Mesenchymal stem cell (in vitro differentiated cells and primary cell): ENCODE measurements around the gene SCYGR4.

Experiments
- DNase-seq: peaks from one replicate; pipeline ENCODE4 v3.0.0-alpha.2; 2013
- H2AFZ ChIP-seq: one replicate; pipeline ENCODE4 v1.6.1; 2013; ENCODE audit warnings: low read depth, mild to moderate bottlenecking, control low read depth, inconsistent platforms, low read length, moderate library complexity
- H2AK5ac ChIP-seq: 2 replicates; pipeline ENCODE4 v1.6.1; 2013; ENCODE audit warnings: low read length, moderate library complexity, mild to moderate bottlenecking, inconsistent platforms; ENCODE audit not compliant: severe bottlenecking
- H2BK120ac ChIP-seq: one replicate; pipeline ENCODE4 v1.6.1; 2013; ENCODE audit warnings: low read depth, mild to moderate bottlenecking, inconsistent platforms, low read length, moderate library complexity
- H2BK12ac ChIP-seq, 2 experiments: one replicate each; pipeline ENCODE4 v1.6.1; 2013; ENCODE audit warnings: inconsistent platforms in 2 of 2, low read length in 2 of 2, mild to moderate bottlenecking in 2 of 2, moderate library complexity in 2 of 2, control low read depth in 1 of 2
- H2BK15ac ChIP-seq: one replicate; pipeline ENCODE4 v1.6.1; 2013; ENCODE audit warnings: mild to moderate bottlenecking, low read depth, inconsistent platforms; ENCODE audit not compliant: poor library complexity, severe bottlenecking
- H2BK5ac ChIP-seq: 2 replicates; pipeline ENCODE4 v1.6.1; 2013; ENCODE audit warnings: low read depth, mild to moderate bottlenecking, low read length, control low read depth, inconsistent platforms; ENCODE audit not compliant: poor library complexity, severe bottlenecking
- H3K14ac ChIP-seq, 2 experiments: one replicate each; pipeline ENCODE4 v1.6.1; 2013; ENCODE audit warnings: inconsistent platforms in 2 of 2, low read length in 2 of 2, control low read depth in 1 of 2, mild to moderate bottlenecking in 1 of 2, moderate library complexity in 1 of 2
- H3K18ac ChIP-seq, 2 experiments: one replicate each; pipeline ENCODE4 v1.6.1; 2013; ENCODE audit warnings: inconsistent platforms in 2 of 2, low read length in 2 of 2, control low read depth in 1 of 2, low read depth in 1 of 2, mild to moderate bottlenecking in 1 of 2
- H3K23ac ChIP-seq, 2 experiments: one replicate each; pipeline ENCODE4 v1.6.1; 2013; ENCODE audit warnings: inconsistent platforms in 2 of 2, low read length in 2 of 2, mild to moderate bottlenecking in 2 of 2, moderate library complexity in 2 of 2, control low read depth in 1 of 2
- H3K27ac ChIP-seq: 2 replicates; pipeline ENCODE4 v1.5.1; 2013; ENCODE audit warnings: mild to moderate bottlenecking, moderate library complexity, low read length, control low read depth, inconsistent platforms; ENCODE audit not compliant: poor library complexity, severe bottlenecking
- H3K27me3 ChIP-seq, 2 experiments: 2 replicates each; pipeline versions ENCODE4 v1.6.1 to v1.7.0; 2013; ENCODE audit warnings: low read length in 2 of 2, mild to moderate bottlenecking in 2 of 2, moderate library complexity in 2 of 2, control low read depth in 1 of 2, inconsistent platforms in 1 of 2; ENCODE audit not compliant: control insufficient read depth in 1 of 2, insufficient read depth in 1 of 2
- H3K36me3 ChIP-seq, 2 experiments: 2 replicates each; pipeline versions ENCODE4 v1.6.1 to v1.7.0; 2013; ENCODE audit warnings: low read length in 2 of 2, control low read depth in 1 of 2, inconsistent platforms in 1 of 2, low read depth in 1 of 2, mild to moderate bottlenecking in 1 of 2; ENCODE audit not compliant: insufficient read depth in 2 of 2, control insufficient read depth in 1 of 2
- H3K4ac ChIP-seq, 2 experiments: one replicate each; pipeline ENCODE4 v1.6.1; 2013; ENCODE audit warnings: inconsistent platforms in 2 of 2, low read length in 2 of 2, mild to moderate bottlenecking in 2 of 2, moderate library complexity in 2 of 2, control low read depth in 1 of 2, low read depth in 1 of 2
- H3K4me1 ChIP-seq: 2 replicates; pipeline ENCODE4 v1.6.1; 2013; ENCODE audit warnings: low read depth, low read length, control low read depth; ENCODE audit not compliant: control insufficient read depth, insufficient read depth
- H3K4me2 ChIP-seq: 2 replicates; pipeline ENCODE4 v1.6.1; 2013; ENCODE audit warnings: low read length, mild to moderate bottlenecking, inconsistent platforms; ENCODE audit not compliant: poor library complexity, severe bottlenecking
- H3K4me3 ChIP-seq, 2 experiments: 2 replicates each; pipeline versions ENCODE4 v1.5.1 to v1.7.0; 2013; ENCODE audit warnings: low read length in 2 of 2, mild to moderate bottlenecking in 2 of 2, control low read depth in 1 of 2, low read depth in 1 of 2; ENCODE audit not compliant: insufficient read depth in 1 of 2
- H3K79me1 ChIP-seq: replicated peaks from 2 replicates; pipeline ENCODE4 v1.6.1; 2013; ENCODE audit warnings: mild to moderate bottlenecking, control low read depth, low read length, inconsistent platforms; ENCODE audit not compliant: poor library complexity, severe bottlenecking
- H3K9ac ChIP-seq: 2 replicates; pipeline ENCODE4 v1.7.0; 2013; ENCODE audit warnings: mild to moderate bottlenecking, low read length, moderate library complexity
- H3K9me3 ChIP-seq: 2 replicates; pipeline ENCODE4 v1.7.0; 2013; ENCODE audit warnings: mild to moderate bottlenecking, low read length; ENCODE audit not compliant: control insufficient read depth
- H4K8ac ChIP-seq: one replicate; pipeline ENCODE4 v1.6.1; 2013; ENCODE audit warnings: inconsistent platforms, mild to moderate bottlenecking, low read length, moderate library complexity
- H4K91ac ChIP-seq: one replicate; pipeline ENCODE4 v1.6.1; 2013; ENCODE audit warnings: mild to moderate bottlenecking, low read length, inconsistent platforms
- WGBS: methylation state at CpG from one replicate; pipeline ENCODE4 v1.1.7; 2013; ENCODE audit warnings: mixed read lengths; 5-methylcytosine and 5-hydroxymethylcytosine counted together

The SCYGR4 gene

DNA sequence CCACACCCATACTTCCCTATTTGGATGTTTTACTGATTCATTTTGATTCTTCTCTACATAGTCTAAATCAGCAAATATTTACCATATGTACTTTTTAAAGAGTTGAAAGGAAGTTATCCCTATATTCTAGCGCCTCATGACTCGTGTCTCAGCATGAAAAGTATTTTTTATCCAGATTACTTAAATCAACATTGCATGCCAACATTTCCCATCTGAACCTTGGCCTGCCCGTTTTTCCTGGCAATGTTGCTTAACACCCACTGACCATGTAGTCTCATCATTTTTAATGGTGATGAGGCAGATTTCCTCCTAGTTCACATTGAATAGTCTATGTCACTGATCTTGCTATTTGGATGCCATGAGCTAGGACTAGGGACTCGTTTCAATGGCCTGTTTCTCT is 36.1 kb downstream of the SCYGR4 start:
- Histone ChIP-seq H3K36me3 (no peaks in the 10 kb centered on the region), H3K18ac (no peak overlapping the region), H2BK120ac (no peak overlapping the region), H3K23ac (no peak overlapping the region), H3K4me3 (no peak overlapping the region), H3K27ac (no peak overlapping the region), H2AK5ac (no peak overlapping the region), H2AFZ (no peak overlapping the region), H3K4me2 (no peak overlapping the region), H3K4ac (no peak overlapping the region), H4K8ac (no peak overlapping the region), H3K4me1 (no peaks in the 10 kb centered on the region), H2BK15ac (no peak overlapping the region), H3K79me1 (no peaks in the 10 kb centered on the region), H3K27me3 (no peaks in the 10 kb centered on the region), H2BK5ac (no peak overlapping the region), H2BK12ac (no peak overlapping the region), H4K91ac (no peak overlapping the region), H3K9me3 (no peaks in the 10 kb centered on the region), H3K9ac (peak overlapping the region; percentile 25), H3K14ac (no peak overlapping the region)
- 63% methylated on average over 4 of the region's 4 CpGs for WGBS
- DNase-seq: peak; percentile 13

DNA sequence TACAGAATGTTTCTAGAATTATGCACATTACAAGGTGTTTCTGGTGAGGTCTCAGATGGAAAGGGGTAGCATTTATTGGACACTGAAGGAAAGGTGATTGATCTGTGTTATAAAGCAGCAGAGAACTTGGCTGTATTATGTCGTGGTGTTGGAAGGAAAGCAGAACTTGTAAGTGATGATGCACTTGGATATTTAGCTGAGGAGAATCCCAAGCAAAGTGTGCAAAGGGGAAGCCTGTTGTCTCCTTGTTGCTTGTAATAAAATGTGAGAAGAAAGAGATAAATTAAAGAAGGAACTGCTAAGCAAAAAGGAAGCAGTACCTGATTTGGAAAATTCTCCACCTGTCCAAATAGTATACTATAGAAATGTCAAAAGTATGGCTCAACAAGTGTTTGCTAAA is 37.1 kb downstream of the SCYGR4 start:
- no peak overlapping the region for H3K4me2 ChIP-seq
- no peak overlapping the region for H2BK5ac ChIP-seq
- H3K4me3 ChIP-seq: no peak overlapping the region
- no peak overlapping the region for H3K23ac ChIP-seq
- no peak overlapping the region for H2AK5ac ChIP-seq
- peaks cover 2% of the 10 kb centered on the region for H3K4me1 ChIP-seq
- no peak overlapping the region for H4K8ac ChIP-seq
- H2BK15ac ChIP-seq: no peak overlapping the region
- no peaks in the 10 kb centered on the region for H3K9me3 ChIP-seq
- no peaks in the 10 kb centered on the region for H3K27me3 ChIP-seq
- H3K36me3 ChIP-seq: no peaks in the 10 kb centered on the region
- no peak overlapping the region for H3K4ac ChIP-seq
- no peak overlapping the region for H3K27ac ChIP-seq
- no peak overlapping the region for H3K18ac ChIP-seq
- no peaks in the 10 kb centered on the region for H3K79me1 ChIP-seq
- 70% methylated on average over 1 of the region's 1 CpG for WGBS
- H3K14ac ChIP-seq: no peak overlapping the region
- H2BK12ac ChIP-seq: no peak overlapping the region
- DNase-seq: no peak
- no peak overlapping the region for H2BK120ac ChIP-seq
- no peak overlapping the region for H3K9ac ChIP-seq
- no peak overlapping the region for H2AFZ ChIP-seq
- H4K91ac ChIP-seq: no peak overlapping the region

DNA sequence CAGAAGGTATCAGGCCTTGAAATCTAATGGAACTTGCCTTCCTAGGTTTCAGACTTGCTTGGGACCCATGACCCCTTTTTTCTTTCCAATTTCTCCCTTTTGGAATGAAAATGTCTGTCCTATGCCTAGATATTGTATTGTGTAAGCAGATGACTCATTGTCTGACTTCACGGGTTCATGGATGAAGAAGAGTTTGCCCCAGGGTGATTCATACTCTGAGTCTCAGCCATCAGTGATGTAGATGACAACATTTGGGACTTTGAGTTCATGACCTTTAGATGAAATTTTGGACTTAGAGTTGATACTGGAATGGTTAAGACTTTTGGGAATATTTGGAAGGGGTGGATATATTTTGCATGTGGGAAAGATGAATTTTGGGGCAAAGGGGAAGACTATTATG is 38.2 kb downstream of the SCYGR4 start:
- H3K18ac ChIP-seq: no peak overlapping the region
- DNase-seq: peak; percentile 87

DNA sequence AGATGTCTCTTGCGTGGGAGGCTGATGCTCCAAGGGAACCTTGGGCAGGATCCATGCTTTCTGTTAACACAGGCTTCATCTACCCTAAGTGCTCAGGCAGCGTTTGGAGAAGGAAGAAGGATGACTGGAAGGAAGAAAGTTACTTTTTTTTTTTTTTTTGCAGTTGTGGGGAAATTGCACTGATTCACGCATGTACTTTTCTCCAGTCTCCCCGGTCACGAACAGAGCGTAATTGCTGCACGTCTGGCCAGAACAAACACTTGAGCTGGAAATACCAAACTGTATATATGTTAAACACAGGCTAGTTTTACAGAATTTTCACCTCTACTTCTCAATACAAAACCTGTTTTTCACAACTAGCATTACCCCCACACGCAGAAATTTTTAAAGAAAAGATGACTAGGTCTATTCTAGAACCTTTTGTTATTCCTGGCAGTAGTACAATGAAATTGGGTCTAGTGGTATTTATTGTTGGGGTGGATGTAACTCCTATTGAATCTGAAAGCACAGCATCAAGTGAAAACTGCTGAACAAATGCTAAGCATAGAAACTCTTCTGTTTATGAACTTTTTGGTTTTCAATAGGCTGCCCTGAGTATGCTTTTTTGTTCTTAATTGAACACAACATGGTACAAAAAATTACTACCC is 40.0 kb downstream of the SCYGR4 start:
- Histone ChIP-seq H3K36me3 (no peaks in the 10 kb centered on the region), H4K8ac (no peak overlapping the region), H3K9me3 (no peaks in the 10 kb centered on the region), H2AFZ (no peak overlapping the region), H2BK15ac (no peak overlapping the region), H4K91ac (no peak overlapping the region), H3K9ac (peak overlapping the region; percentile 41), H3K27ac (no peak overlapping the region), H3K23ac (no peak overlapping the region), H2BK5ac (no peak overlapping the region), H3K79me1 (no peaks in the 10 kb centered on the region), H3K14ac (no peak overlapping the region), H2AK5ac (no peak overlapping the region), H2BK120ac (no peak overlapping the region), H3K4ac (no peak overlapping the region), H3K4me1 (peaks cover 3% of the 10 kb centered on the region), H3K4me3 (no peak overlapping the region), H3K27me3 (no peaks in the 10 kb centered on the region), H3K18ac (no peak overlapping the region), H3K4me2 (no peak overlapping the region), H2BK12ac (no peak overlapping the region)
- 82% methylated on average over 4 of the region's 8 CpGs for WGBS
- peak; percentile 10 for DNase-seq

More for the DNA sequence above, 38.2 kb downstream of the SCYGR4 start:
- Histone ChIP-seq H3K9me3 (no peaks in the 10 kb centered on the region), H3K9ac (no peak overlapping the region), H2AFZ (no peak overlapping the region), H3K4me2 (no peak overlapping the region), H4K8ac (no peak overlapping the region), H2AK5ac (no peak overlapping the region), H3K79me1 (no peaks in the 10 kb centered on the region), H2BK5ac (no peak overlapping the region), H2BK15ac (no peak overlapping the region), H3K4me1 (peaks cover 2% of the 10 kb centered on the region), H3K14ac (no peak overlapping the region), H3K27me3 (no peaks in the 10 kb centered on the region), H2BK120ac (no peak overlapping the region), H4K91ac (no peak overlapping the region), H3K36me3 (no peaks in the 10 kb centered on the region), H3K27ac (no peak overlapping the region), H3K4ac (no peak overlapping the region), H2BK12ac (no peak overlapping the region), H3K4me3 (no peak overlapping the region), H3K23ac (no peak overlapping the region)
- 1% methylated on average over 1 of the region's 1 CpG for WGBS
